Measurements from ENCODE around the gene FAM20C.

FAM20C gene

DNA sequence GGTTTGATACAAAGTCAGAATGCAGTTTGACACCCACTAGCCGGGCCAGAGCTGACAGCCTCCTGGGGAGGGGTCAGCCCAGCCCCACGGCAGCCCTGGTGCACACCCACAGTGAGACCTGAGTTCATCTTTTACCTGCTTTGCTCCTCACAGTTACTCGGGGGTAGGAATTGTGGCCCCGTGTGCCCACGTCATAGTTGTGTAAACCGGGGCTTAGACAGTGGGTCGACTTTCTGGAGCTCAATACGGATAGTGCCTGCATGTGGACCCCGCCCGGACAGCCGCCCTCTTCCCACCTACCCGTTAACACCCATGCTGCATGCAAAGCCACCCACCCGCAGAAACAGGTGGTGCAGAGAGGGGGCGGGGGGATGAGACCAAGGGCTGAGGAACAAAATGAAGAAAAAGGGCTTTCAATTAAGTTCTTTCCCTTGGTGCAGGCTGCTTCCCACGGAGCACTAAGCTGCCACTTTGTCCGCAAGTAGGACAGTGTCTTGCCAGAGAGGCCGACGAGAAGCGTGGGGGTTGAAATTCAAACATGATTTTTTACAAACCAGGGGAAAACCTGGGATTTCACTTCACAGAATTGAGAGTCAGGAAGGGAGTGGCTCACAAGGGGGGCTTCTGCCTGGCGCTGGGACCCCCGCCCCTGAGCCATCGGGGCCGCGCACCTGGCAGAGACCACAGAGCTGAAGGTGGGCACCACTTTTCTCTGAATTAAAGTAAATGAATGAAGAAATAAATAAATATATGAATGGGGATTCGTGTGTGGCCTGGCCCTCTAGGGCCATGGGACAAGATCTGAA lies 73.0 kb downstream of the FAM20C start:
- TF ChIP-seq ZNF274 (IDR thresholded peaks at IDR 0.05; ENCODE audit: low read depth, low read length): no peak
- no peak overlapping the region for H3K4me3 ChIP-seq (ENCODE audit: low read length)

DNA sequence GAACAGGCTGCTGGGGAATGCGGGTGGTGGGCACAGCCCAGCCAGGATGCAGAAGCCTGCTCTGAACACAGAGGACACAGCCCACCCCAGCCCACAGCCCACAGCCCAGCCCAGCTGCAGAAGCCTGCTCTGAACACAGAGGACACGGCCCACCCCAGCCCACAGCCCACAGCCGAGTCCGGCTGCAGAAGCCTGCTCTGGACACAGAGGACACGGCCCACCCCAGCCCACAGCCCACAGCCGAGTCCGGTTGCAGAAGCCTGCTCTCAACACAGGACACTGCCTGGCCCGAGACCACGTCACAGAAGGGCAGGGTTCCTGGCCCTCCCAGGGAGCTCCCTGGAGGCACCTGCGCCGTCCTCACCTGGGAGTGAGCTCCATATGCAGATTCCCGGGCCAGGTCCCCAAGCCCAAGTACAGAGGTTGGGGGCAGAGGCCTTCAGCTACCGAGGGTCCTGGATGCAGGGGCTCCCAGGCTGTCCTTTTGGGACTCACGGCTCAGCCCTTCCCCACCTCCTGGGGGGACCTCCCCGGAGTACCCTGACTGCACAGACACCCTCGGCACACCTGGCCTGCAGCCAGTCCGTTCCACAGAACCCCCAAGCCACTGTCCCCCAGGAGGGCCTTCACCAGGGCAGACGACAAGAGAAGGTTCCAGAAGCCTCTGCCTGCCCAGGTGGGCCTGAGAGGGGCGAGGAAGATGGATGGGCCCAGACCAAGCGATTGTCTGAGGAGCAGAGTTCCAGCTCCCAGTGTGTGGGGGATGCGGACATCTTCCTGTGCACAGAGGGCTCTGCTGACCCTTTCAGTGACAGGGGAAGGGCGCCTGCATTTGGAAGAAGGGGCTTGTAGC lies 73.9 kb downstream of the FAM20C start:
- no peak for TF ChIP-seq ZNF274 (IDR thresholded peaks at IDR 0.05; ENCODE audit: low read depth, low read length)
- no peak overlapping the region for H3K4me3 ChIP-seq (ENCODE audit: low read length)

- H3K4me3 ChIP-seq (ENCODE audit: low read length): no peak overlapping the region
- TF ChIP-seq ZNF274 (IDR thresholded peaks at IDR 0.05; ENCODE audit: low read depth, low read length): no peak
Observed at GRCh38 chr7:266851-267840, 74.8 kb downstream of the FAM20C start.

DNA sequence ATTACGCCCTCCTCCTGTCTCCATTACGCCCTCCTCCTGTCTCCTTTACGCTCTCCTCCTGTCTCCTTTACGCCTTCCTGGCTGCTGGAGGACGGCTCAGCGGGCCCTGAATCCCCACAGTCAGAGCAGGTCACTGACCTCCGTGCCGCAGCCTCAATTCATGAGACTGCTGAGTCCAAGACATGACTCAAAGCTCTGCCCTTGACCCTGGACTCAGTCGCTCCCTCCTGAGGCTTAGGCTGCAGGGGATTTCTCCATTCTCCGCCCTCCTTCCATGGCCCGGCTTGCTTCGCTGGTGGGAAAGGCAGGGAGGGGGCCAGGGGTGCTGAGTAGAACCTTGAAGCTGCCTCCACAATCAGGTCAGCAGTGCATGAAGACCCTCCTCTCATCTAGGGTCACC lies 76.6 kb downstream of the FAM20C start:
- no peak for TF ChIP-seq ZNF274 (IDR thresholded peaks at IDR 0.05; ENCODE audit: low read depth, low read length)
- no peak overlapping the region for H3K4me3 ChIP-seq (ENCODE audit: low read length)

GRCh38 chr7:269721-270120 lies 77.3 kb downstream of the FAM20C start:
- TF ChIP-seq ZNF274 (IDR thresholded peaks at IDR 0.05; ENCODE audit: low read depth, low read length): no peak
- H3K4me3 ChIP-seq (ENCODE audit: low read length): no peak overlapping the region

DNA sequence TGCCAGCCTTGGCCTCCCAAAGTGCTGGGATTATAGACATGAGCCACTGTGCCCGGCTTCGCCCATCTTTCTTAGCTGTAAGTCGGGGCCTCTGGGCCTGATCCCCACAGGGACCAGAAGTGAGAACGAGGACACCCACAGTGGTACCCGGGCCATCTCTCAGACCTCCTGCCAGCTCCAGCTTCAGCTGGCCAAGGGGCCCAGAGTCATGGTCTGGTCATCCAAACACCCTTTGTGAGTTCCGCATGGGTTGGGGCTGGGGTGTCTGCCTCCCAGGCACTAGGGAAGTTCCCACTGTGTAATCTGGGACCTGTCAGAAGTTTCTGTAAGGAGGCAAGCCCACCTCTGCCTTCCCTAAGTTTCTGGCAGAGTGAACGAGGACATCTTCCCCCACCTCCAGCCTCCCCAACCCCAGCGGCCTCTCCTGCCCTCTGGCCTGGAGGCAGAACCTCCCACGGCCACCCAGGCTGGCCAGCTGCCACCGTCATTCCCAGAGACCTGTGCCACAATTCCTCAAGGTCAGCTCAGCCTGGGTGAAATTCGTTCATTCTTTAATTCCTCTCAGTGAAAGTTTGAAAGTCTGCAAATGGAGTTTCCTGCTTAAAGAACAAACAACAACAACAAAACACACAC lies 78.1 kb downstream of the FAM20C start:
- TF ChIP-seq ZNF274 (IDR thresholded peaks at IDR 0.05; ENCODE audit: low read depth, low read length): no peak
- H3K4me3 ChIP-seq (ENCODE audit: low read length): no peak overlapping the region

- no peak overlapping the region for H3K4me3 ChIP-seq (ENCODE audit: low read length)
- no peak for TF ChIP-seq ZNF274 (IDR thresholded peaks at IDR 0.05; ENCODE audit: low read depth, low read length)
Observed at GRCh38 chr7:271266-272107, 79.1 kb downstream of the FAM20C start.

GRCh38 chr7:272108-272615 lies 79.8 kb downstream of the FAM20C start:
- H3K4me3 ChIP-seq (ENCODE audit: low read length): no peak overlapping the region
- no peak for TF ChIP-seq ZNF274 (IDR thresholded peaks at IDR 0.05; ENCODE audit: low read depth, low read length)

GRCh38 chr7:272631-273030 lies 80.3 kb downstream of the FAM20C start:
- no peak for TF ChIP-seq ZNF274 (IDR thresholded peaks at IDR 0.05; ENCODE audit: low read depth, low read length)
- H3K4me3 ChIP-seq (ENCODE audit: low read length): no peak overlapping the region

DNA sequence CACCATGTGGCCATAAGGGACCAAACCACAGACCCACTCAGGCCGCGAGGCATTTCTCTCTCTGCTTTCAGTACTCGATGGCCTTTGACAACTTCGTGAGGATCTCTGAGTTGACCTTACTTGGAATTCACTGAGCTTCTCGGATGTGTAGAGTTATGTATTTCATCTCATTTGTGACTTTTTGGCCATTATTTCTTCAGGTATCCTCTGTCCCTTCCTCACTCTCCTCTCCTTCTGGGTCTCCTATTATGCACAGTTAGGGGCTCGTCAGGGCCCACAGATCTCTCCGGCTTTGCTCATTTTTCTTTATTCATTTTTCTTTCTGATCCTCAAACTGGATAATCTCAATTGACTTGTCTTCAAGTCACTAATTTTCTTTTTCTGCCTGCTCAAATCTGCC lies 81.0 kb downstream of the FAM20C start:
- no peak for TF ChIP-seq ZNF274 (IDR thresholded peaks at IDR 0.05; ENCODE audit: low read depth, low read length)
- no peak overlapping the region for H3K4me3 ChIP-seq (ENCODE audit: low read length)

DNA sequence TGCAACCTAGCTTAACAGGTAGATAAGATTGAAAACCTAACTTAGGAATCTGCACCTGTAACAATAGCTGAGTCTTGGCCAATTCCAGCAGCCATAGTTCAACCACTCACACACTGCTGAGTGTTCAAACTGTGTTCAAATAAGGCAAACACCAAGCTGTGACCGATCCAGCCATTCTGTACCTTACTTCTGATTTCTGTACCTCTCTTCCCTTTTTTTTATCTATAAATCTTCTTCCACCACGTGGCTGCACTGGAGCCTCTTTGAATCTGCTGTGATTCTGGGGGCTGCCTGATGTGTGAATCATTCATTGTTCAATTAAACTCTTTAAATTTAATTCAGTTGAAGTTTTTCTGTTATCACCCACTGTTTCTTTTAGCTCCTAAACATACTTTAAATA lies 81.9 kb downstream of the FAM20C start:
- H3K4me3 ChIP-seq (ENCODE audit: low read length): no peak overlapping the region
- no peak for TF ChIP-seq ZNF274 (IDR thresholded peaks at IDR 0.05; ENCODE audit: low read depth, low read length)

DNA sequence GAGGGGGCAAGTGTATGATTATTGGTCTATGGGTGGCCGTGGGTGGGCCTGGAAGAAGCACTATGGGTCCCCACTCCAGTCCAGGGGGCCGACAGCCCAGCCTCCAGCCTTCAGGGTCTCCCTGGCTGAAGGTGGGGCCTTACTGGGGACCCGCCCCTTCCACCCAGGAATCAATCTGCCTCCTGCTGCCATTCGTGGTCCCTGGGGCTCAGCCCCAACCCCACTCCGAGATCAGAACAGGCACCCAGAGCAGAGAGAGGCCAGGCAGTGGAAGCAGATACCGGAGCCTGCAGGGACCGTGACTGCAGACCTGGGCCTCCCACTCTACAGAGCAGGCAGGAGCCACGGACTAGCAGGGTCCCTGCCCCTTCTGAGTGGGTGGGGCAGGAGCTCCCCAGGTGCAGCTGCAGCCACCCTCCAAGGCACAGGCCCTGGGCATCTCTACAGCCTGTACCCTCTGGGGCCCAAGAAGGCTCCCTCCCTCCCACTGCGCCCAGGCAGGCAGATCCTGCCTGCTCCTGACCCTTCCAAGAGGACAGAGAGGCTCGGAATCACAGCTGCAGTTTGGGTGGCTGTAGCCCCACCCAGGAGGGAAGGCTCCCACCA lies 84.0 kb downstream of the FAM20C start:
- no peak overlapping the region for H3K4me3 ChIP-seq (ENCODE audit: low read length)
- no peak for TF ChIP-seq ZNF274 (IDR thresholded peaks at IDR 0.05; ENCODE audit: low read depth, low read length)
